Neutrophil (primary cell): ENCODE measurements around the gene MCRS1.

Experiments used
- H3K27ac ChIP-seq: fragments of 200-600 bp; sonication (generic); 2 replicates; pipeline ENCODE4 v1.5.1; 2016; ENCODE audit warnings: mild to moderate bottlenecking, moderate library complexity
- H3K27me3 ChIP-seq: fragments of 200-600 bp; sonication (generic); 2 replicates; pipeline ENCODE4 v1.6.0; 2016; ENCODE audit warnings: mild to moderate bottlenecking
- H3K36me3 ChIP-seq: fragments of 200-600 bp; sonication (generic); 2 replicates; pipeline ENCODE4 v1.5.1; 2017
- H3K4me1 ChIP-seq, 2 experiments: fragments of 200-600 bp in 1 of 2; sonication (generic) in 1 of 2; 1 replicate in 1 of 2; 2 replicates in 1 of 2; pipeline versions ENCODE4 v1.5.1 to v1.6.1; 2013 to 2016; ENCODE audit warnings: low read depth in 1 of 2, low read length in 1 of 2, mild to moderate bottlenecking in 1 of 2, moderate library complexity in 1 of 2; ENCODE audit not compliant: control insufficient read depth in 1 of 2, insufficient read depth in 1 of 2
- H3K4me3 ChIP-seq, 2 experiments: fragments of 200-600 bp in 1 of 2; sonication (generic) in 1 of 2; 1 replicate in 1 of 2; 2 replicates in 1 of 2; pipeline ENCODE4 v1.5.1; 2013 to 2016; ENCODE audit warnings: low read depth in 1 of 2, low read length in 1 of 2, mild to moderate bottlenecking in 1 of 2, moderate library complexity in 1 of 2
- H3K9me3 ChIP-seq: fragments of 200-600 bp; sonication (generic); 2 replicates; pipeline ENCODE4 v1.5.1; 2016
- CTCF ChIP-seq: fragments of 200-600 bp; sonication (generic); IDR thresholded peaks from 2 replicates; pipeline ENCODE4 v1.5.1; 2016; ENCODE audit warnings: antibody characterized with exemption

Gene MCRS1

GRCh38 chr12:49547090-49547690 is 20.8 kb downstream of the MCRS1 start:
- TF ChIP-seq CTCF: no peak
- Histone ChIP-seq H3K36me3 (no peaks in the 10 kb centered on the region), H3K9me3 (no peaks in the 10 kb centered on the region), H3K27ac (no peak overlapping the region), H3K4me3 (no peak overlapping the region), H3K4me1 (peaks cover 0 to 7% of the 10 kb centered on the region in 2 experiments), H3K27me3 (peaks cover 100% of the 10 kb centered on the region)

- Histone ChIP-seq H3K27me3 (peaks cover 98% of the 10 kb centered on the region), H3K9me3 (no peaks in the 10 kb centered on the region), H3K4me1 (peaks cover 0 to 7% of the 10 kb centered on the region in 2 experiments), H3K27ac (no peak overlapping the region), H3K4me3 (no peak overlapping the region), H3K36me3 (no peaks in the 10 kb centered on the region)
- TF ChIP-seq CTCF: no peak
Measured at GRCh38 chr12:49546481-49546880, 21.5 kb downstream of the MCRS1 start.

GRCh38 chr12:49545815-49546214 is 22.1 kb downstream of the MCRS1 start:
- peaks cover 98% of the 10 kb centered on the region for H3K27me3 ChIP-seq
- H3K4me3 ChIP-seq: no peak overlapping the region
- H3K4me1 ChIP-seq: peaks cover 0 to 7% of the 10 kb centered on the region in 2 experiments
- no peaks in the 10 kb centered on the region for H3K9me3 ChIP-seq
- no peak overlapping the region for H3K27ac ChIP-seq
- no peaks in the 10 kb centered on the region for H3K36me3 ChIP-seq
- TF ChIP-seq CTCF: no peak

GRCh38 chr12:49543914-49544815 is 23.8 kb downstream of the MCRS1 start:
- H3K27ac ChIP-seq: no peak overlapping the region
- no peaks in the 10 kb centered on the region for H3K9me3 ChIP-seq
- no peaks in the 10 kb centered on the region for H3K36me3 ChIP-seq
- no peak overlapping the region for H3K4me3 ChIP-seq
- peaks cover 0 to 7% of the 10 kb centered on the region in 2 experiments for H3K4me1 ChIP-seq
- peaks cover 98% of the 10 kb centered on the region for H3K27me3 ChIP-seq
- TF ChIP-seq CTCF: no peak

GRCh38 chr12:49543221-49543913 is 24.6 kb downstream of the MCRS1 start:
- Histone ChIP-seq H3K9me3 (no peaks in the 10 kb centered on the region), H3K4me3 (no peak overlapping the region), H3K4me1 (peaks cover under 1 to 6% of the 10 kb centered on the region in 2 experiments), H3K27ac (no peak overlapping the region), H3K27me3 (peaks cover 98% of the 10 kb centered on the region), H3K36me3 (no peaks in the 10 kb centered on the region)
- TF ChIP-seq CTCF: no peak
